Nephron (organoid): ENCODE measurements around the gene GVQW3.

Source experiments
- H3K27ac Mint-ChIP-seq, 3 experiments: 2 replicates each; pipeline ENCODE4 v1.8.0; 2020; ENCODE audit warnings: mixed read lengths in 3 of 3, mild to moderate bottlenecking in 2 of 3, moderate library complexity in 1 of 3
- H3K27me3 Mint-ChIP-seq: 2 replicates; pipeline ENCODE4 v1.8.0; 2021; ENCODE audit warnings: low read depth, mild to moderate bottlenecking, moderate library complexity, mixed read lengths
- H3K36me3 Mint-ChIP-seq: 2 replicates; pipeline ENCODE4 v1.8.0; 2020; ENCODE audit warnings: low read depth, mixed read lengths
- H3K4me1 Mint-ChIP-seq: 2 replicates; pipeline ENCODE4 v1.8.0; 2020; ENCODE audit warnings: mixed read lengths
- H3K4me3 Mint-ChIP-seq, 3 experiments: 2 replicates each; pipeline ENCODE4 v1.8.0; 2020; ENCODE audit warnings: mild to moderate bottlenecking in 3 of 3, mixed read lengths in 3 of 3, moderate library complexity in 2 of 3
- H3K9me3 Mint-ChIP-seq: 2 replicates; pipeline ENCODE4 v1.8.0; 2020; ENCODE audit warnings: mixed read lengths
- TF ChIP-seq, protein P1 (sequence below), 3 experiments: fragments of 200-600 bp; sonication (generic); IDR thresholded peaks; one replicate each; pipeline ENCODE4 v1.5.0; 2021; ENCODE audit warnings: antibody characterized with exemption in 3 of 3; ENCODE audit not compliant: unreplicated experiment in 3 of 3

The GVQW3 gene

DNA sequence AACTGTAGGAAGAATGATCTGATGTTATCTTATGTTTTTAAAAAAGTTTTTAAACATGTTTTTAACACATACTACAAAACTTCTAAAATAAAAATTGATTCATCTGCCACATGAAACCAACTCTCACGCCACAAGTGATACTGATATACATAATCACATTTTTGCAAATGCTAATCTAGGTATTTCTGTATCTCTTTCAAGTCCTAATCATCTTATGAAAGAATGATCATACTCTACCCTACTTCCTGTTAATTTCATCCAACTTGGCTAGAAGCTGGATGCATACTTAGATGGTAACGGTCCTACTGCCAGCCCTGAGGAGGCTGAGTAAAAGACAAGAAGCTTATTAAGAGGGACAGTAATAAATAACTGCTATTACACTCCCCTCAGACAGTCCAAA, 19.3 kb upstream of the GVQW3 start:
- H3K4me3 Mint-ChIP-seq = no peak overlapping the region
- H3K4me1 Mint-ChIP-seq = no peaks in the 10 kb centered on the region
- H3K36me3 Mint-ChIP-seq = peaks cover 60% of the 10 kb centered on the region
- no peaks in the 10 kb centered on the region for H3K27me3 Mint-ChIP-seq
- TF ChIP-seq, protein P1, sequence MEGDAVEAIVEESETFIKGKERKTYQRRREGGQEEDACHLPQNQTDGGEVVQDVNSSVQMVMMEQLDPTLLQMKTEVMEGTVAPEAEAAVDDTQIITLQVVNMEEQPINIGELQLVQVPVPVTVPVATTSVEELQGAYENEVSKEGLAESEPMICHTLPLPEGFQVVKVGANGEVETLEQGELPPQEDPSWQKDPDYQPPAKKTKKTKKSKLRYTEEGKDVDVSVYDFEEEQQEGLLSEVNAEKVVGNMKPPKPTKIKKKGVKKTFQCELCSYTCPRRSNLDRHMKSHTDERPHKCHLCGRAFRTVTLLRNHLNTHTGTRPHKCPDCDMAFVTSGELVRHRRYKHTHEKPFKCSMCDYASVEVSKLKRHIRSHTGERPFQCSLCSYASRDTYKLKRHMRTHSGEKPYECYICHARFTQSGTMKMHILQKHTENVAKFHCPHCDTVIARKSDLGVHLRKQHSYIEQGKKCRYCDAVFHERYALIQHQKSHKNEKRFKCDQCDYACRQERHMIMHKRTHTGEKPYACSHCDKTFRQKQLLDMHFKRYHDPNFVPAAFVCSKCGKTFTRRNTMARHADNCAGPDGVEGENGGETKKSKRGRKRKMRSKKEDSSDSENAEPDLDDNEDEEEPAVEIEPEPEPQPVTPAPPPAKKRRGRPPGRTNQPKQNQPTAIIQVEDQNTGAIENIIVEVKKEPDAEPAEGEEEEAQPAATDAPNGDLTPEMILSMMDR (IDR thresholded peaks at IDR 0.05; ENCODE audit: unreplicated experiment in 3 of 3) = no peak
- H3K9me3 Mint-ChIP-seq = no peaks in the 10 kb centered on the region
- no peak overlapping the region for H3K27ac Mint-ChIP-seq

DNA sequence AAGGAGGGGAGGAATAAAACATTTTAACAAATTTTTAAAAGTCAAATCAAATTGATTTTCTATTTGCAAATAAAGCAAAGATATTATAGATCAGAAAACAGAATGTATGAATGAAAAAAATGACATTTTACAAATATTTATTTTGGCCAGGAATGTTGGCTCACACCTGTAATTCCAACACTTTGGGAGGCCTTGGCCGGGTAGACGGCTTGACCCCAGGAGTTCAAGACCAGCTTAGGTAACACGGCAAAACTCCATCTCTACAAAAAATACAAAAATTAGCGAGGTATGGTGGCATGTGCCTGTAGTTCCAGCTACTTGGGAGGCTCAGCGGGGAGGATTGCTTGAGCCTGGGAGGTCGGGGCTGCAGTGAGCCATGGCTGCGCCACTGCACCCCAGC, 18.4 kb upstream of the GVQW3 start:
- Mint-ChIP-seq H3K9me3 (no peaks in the 10 kb centered on the region), H3K4me3 (no peak overlapping the region), H3K4me1 (peaks cover 1% of the 10 kb centered on the region), H3K27ac (no peak overlapping the region), H3K36me3 (peaks cover 52% of the 10 kb centered on the region), H3K27me3 (no peaks in the 10 kb centered on the region)
- TF ChIP-seq, protein P1 (IDR thresholded peaks at IDR 0.05; ENCODE audit: unreplicated experiment in 3 of 3) = no peak

DNA sequence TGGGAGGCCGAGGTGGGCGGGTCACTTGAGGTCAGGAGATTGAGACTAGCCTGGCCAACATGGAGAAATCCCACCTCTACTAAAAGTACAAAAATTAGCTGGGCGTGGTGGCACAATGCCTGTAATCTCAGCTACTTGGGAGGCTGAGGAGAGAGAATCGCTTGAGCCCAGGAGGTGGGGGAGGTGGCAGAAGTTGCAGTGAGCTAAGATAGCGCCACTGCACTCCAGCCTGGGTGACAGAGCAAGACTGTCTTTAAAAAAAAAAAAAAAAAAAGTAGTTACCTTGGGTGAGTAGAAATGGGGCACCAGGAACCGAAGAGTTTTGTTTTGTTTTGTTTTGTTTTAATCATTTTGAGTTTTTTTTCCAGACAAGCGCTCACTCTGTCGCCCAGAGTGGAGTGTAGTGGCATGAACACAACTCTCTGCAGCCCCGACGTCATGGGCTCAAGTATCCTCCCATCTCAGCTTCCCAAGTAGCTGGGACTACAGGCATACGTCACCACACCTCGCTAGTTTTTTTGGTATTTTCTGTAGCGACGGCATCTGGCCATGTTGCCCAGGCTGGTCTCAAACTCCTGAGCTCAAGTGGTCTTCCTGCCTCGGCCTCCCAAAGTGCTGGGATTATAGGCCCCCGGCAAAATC, 16.0 kb upstream of the GVQW3 start:
- Mint-ChIP-seq H3K9me3 (no peaks in the 10 kb centered on the region), H3K36me3 (peaks cover 31% of the 10 kb centered on the region), H3K4me1 (peaks cover 11% of the 10 kb centered on the region), H3K27ac (no peak overlapping the region), H3K27me3 (no peaks in the 10 kb centered on the region), H3K4me3 (no peak overlapping the region)
- TF ChIP-seq, protein P1 (IDR thresholded peaks at IDR 0.05; ENCODE audit: unreplicated experiment in 3 of 3) = no peak

DNA sequence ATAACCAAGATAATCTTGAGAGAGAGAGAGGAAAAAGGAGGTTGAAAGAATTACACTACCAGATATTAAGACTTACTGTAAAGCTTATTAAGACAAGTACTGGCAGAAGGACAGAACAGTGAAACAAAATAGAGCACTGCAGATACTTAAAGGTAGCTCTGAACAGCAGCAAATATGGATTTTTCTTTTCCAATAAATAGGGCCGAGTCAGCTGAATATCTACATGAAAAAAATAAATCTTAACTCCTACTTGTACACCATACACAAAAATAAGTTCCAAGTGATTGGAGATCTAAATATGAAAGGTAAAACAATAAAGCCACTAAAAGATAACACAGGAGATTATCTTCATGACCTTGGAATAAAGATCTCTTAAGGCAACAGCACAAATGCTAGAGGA, 12.6 kb upstream of the GVQW3 start:
- H3K27me3 Mint-ChIP-seq = no peaks in the 10 kb centered on the region
- H3K36me3 Mint-ChIP-seq = peaks cover 14% of the 10 kb centered on the region
- TF ChIP-seq, protein P1 (IDR thresholded peaks at IDR 0.05; ENCODE audit: unreplicated experiment in 3 of 3) = no peak
- H3K4me3 Mint-ChIP-seq = no peak overlapping the region
- H3K27ac Mint-ChIP-seq = no peak overlapping the region
- H3K4me1 Mint-ChIP-seq = peaks cover 19% of the 10 kb centered on the region
- no peaks in the 10 kb centered on the region for H3K9me3 Mint-ChIP-seq

DNA sequence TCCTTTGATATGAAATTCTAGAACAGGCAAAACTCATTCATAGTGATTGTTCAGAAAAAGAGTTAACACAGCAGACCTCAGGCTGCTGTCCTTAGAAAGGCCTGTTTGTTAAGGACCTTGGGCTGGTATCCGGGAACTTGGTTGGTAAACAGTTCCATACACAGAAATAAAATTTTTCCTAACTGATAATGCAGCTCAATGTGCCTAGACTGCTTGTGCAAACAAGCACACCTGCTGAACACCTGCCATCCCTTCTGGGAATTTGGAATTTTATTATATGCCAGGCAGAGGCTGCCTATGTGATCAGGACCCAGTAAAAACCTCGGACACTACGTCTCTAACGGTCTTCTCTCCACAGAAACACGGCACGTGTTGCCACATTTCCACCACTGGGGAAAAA, 11.7 kb upstream of the GVQW3 start:
- Mint-ChIP-seq H3K9me3 (no peaks in the 10 kb centered on the region), H3K4me3 (no peak overlapping the region), H3K27me3 (no peaks in the 10 kb centered on the region), H3K36me3 (peaks cover 9% of the 10 kb centered on the region), H3K27ac (no peak overlapping the region), H3K4me1 (peaks cover 24% of the 10 kb centered on the region)
- TF ChIP-seq, protein P1 (IDR thresholded peaks at IDR 0.05; ENCODE audit: unreplicated experiment in 3 of 3) = no peak

DNA sequence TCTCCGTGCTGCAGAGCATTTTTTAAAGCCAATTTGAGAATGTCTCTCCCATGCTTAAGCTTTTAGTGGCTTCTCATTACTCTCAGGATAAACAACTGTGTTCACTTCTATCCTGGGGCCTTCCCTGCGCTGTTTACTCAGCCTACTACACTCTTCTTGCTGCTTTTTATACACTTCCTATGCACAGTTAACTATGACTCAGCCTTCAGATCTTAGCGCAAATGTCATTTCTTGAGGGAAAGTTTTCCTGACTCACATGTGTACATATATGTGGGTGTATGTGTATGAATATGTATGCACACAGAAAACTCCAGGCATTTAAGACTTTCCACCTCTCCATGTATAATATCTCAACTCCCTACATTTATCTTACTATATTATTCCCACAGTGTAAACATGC, 10.0 kb upstream of the GVQW3 start:
- H3K9me3 Mint-ChIP-seq = no peaks in the 10 kb centered on the region
- TF ChIP-seq, protein P1 (IDR thresholded peaks at IDR 0.05; ENCODE audit: unreplicated experiment in 3 of 3) = no peak
- no peak overlapping the region for H3K27ac Mint-ChIP-seq
- H3K4me1 Mint-ChIP-seq = peaks cover 29% of the 10 kb centered on the region
- no peak overlapping the region for H3K4me3 Mint-ChIP-seq
- no peaks in the 10 kb centered on the region for H3K36me3 Mint-ChIP-seq
- H3K27me3 Mint-ChIP-seq = no peaks in the 10 kb centered on the region
